Measurements from ENCODE around the gene ACTR1A.

Gene ACTR1A

DNA sequence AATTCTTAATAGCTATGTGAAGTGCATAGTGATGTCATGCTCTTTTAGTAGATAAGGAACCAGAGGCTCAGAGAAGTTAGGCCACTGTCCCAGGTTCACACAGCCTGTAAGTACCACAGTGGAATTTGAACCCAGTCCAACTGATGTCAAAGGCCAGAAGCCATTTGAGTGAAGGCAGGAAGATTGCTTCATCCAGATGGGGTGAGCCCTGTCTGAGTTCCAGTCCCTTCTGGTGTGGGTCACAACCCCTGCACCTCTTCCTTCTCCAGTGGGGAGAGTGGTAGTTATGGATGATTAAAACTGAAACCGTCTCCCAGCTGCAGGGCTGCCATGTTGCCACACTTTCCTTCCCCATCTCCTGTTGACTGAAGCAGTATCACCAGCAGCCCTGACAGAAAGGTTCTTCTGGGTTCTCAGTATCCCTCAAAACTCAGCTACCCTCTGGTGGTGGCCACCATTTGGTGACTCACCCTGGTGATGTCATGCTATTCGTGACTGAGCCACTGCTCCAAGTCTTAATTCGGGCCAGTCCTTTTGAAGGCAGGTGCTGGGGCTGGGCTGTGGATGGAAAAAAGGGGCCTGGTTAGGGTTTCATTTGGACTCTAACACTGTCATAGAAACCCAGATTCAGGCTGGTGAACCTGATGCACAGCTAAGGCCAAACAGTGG lies 49.7 kb downstream of the ACTR1A start:
- DNase-seq = peak; percentile 17

GRCh38 chr10:102451105-102451969 lies 51.2 kb downstream of the ACTR1A start, which contains the start of gene C10orf95:
Gene C10orf95 (minus strand): TSS chr10:102451543. CDS start chr10:102451093, 450 bp downstream.
- DNase-seq = no peak

DNA sequence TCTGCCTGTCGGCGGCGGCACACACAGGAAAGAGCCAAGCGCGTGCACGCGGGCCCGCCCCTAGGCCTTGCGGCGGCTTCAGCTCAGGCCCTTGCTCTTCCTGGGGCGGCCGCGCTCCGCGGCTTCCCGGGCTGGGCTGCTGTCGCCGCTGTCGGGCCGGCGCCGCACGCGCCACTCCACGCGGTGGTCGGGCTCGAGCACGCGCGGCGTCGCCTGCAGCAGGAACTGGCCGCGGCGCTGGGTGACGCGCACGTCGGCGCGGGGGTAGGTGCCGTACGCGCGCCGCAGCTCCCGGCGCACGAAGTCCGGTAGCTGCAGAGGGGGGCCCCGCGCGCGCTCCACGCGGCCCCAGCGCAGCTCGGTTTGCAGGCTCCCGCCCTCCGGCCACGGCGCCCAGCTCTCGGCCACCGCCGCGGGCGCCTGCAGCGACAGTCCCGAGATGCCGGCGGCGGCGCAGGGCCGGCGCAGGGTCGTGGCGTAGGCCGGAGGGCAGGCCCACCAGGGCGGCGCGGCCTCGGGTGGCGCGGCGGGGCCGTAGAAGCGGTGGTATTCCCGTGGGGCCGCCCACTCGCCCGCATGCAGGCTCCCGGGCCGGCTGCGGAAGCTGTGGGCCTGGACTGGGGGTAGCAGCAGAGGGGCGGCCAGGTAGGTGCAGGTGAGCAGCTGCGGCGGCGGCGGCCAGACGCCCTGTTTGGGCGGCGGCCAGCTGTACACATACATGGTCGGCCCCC lies 52.0 kb downstream of the ACTR1A start:
- peak; percentile 89 for DNase-seq

DNA sequence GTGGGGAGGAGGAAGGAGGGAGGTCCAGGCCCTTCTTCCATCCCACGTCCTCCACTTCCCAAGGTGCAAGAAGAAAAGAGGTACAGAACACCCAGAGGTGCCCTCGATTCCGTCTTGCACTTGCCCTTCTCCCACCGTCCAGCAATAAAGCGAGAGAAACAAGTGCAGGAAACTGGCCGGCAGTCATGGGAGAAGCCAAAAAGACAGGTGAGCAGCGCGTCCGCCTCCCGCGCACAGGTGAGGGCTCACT lies 52.5 kb downstream of the ACTR1A start:
- no peak for DNase-seq

GRCh38 chr10:102449321-102450123 lies 53.0 kb downstream of the ACTR1A start:
- DNase-seq = peak; percentile 83

GRCh38 chr10:102444851-102445250 lies 57.7 kb downstream of the ACTR1A start:
- no peak for DNase-seq

GRCh38 chr10:102438374-102438773 lies 64.1 kb downstream of the ACTR1A start:
- DNase-seq = no peak

GRCh38 chr10:102437515-102437914 lies 65.0 kb downstream of the ACTR1A start:
- no peak for DNase-seq

GRCh38 chr10:102436312-102436711 lies 66.2 kb downstream of the ACTR1A start:
- DNase-seq = no peak

DNA sequence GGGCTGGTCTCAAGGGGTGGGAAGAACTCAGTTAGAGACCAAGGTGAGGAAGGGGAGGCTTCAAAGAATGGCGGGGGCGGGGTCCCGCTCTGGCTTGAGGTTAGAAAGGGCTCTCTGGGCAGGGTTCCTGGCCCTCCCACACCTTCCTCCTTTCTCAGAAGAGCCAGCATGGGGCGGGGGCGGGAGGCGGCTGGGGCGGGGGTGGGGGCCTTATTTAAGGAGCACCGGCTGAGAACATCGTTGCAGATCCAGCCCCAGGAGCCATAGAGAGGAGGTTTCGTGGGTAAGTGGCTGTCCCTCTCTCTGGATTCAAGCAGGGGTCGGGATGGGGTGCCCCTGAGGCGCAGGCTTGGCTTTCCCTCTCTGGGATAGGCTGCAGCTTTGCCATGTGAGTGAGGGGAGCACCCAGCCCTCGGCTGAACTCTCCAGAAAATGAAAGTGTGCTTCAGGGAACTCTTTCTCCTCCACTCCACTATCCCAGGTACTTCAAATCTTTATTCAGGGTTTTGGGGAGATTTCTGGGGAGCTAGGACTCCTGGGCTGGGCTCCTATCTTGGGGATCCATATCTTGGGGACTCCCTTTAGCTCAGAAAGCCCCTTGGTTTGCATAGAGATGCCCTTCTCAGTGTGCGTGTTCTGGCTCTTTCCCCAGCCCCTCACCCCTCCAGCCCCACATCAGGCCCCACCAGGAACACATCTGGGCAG lies 66.8 kb downstream of the ACTR1A start:
- peak; percentile 48 for DNase-seq

GRCh38 chr10:102435133-102435497 lies 67.4 kb downstream of the ACTR1A start:
- DNase-seq = no peak

- no peak for DNase-seq
Observed at GRCh38 chr10:102434394-102435132, 67.9 kb downstream of the ACTR1A start.

DNA sequence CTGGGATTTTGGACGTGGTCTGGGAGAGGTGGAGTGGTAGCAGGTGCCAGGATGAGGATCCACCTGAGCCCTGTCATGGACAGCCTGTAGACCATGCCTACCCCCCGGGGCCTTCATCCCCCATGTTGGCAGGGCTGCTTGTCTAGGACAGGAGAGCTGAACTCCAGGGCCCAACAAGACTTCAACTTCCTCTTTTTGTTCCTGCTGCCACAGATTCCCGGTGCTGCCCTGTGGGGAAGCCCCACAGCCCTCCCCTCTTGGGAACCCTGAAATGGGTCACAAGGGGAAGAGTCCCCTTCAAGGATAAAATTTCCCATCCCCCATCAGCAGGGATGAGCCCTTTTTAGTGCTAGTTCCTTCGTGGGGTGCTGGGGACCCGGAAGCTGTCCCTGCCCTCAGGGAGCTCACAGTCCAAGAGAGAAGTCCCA lies 68.9 kb downstream of the ACTR1A start:
- DNase-seq = no peak

DNA sequence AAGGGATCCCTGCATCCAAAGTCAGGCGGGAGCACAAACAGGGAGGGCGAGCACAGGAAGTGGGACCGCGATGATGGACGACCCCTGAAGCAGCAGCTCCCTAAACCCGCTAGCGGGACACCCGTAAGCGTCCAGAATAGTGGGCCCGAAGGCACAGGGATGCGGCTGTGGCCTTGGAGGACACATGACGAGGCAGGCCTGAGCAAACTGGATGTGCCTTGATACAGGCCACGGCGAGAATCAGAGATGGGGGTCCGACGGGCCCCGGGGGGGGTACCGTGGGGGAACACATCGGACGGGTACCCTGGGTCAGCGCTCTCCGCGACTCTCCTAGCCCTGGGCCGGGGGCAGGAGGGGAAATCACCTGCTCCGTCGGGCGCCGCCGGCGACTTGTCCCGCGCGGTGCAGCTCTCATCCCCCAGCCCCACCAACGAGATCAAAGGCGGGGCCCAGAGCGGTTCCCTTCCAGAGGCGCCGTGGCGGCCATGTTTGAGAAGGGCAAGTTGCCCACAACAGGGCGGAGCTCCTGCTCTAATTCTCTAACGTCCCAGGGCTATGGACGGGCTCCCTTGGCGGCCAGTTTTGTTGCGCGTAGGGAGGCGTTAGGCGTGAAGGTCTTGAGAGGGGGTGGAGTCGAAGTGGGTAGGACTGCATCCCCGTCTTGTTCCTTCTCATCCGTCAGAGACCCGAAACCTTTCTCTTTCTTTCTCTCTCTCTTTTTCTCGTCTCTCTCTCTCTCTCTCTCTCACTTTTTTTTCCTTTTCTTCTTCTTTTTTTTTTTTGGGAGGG lies 70.2 kb downstream of the ACTR1A start, which contains the start of gene CUEDC2:
Gene CUEDC2 (minus strand): TSS at position 413 of the 789 bp plus-strand sequence. CDS start 7,386 bp downstream, outside the sequence.
- peak; percentile 94 for DNase-seq

DNA sequence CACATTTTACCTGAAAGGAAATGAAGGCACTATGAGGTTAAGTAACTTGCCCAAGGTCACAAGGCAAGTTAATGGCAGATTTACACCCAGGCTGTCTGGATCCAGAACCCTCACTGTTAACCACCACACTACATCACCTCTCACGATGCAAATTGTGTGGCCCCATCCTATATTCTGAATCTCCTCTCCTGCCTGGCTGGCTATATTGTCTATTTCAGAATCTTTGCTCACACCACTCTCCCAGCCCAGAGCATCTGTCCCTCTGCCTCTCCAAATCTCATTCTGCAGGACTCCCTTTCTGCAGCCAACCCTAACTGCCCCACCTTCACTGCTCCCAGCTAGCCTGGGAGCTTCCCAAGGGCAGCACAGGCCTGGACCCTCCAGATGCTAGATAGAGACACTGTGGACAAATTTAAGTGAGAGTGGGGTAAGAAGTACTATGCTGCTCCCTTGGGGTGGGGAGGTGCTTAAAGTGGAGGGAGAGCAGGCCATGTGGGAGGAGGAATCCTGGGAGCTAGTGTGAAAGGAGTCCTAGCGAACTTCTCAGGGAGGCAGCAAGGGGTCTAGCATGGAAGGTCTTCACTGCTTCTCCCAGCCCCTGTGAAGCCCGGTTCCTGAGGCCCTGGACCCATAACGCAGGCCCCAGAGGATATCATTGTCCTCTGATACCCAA lies 70.9 kb downstream of the ACTR1A start:
- DNase-seq = no peak

DNA sequence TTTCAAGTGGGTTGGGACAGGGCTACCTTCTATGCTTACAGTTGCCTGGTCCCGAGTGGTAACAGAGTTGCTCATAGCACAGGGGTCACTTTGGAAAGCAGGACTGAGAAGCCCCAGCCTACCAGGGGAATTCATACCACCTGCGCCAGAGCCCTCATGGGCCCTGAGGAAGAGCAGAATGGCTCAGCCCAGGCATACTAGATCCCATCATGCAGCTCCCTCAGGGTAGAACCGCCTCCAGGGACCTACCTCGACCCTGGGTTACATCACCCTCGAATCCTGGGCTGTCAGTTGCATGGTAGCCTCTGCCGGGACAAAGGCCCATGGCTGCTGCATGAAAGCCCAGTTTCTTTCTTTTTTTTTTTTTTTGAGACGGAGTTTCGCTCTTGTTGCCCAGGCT lies 73.0 kb downstream of the ACTR1A start:
- DNase-seq = no peak
